GM19025 (cell line): ENCODE results near the gene SERGEF.

ENCODE experiments used
- ATAC-seq: cut with Tn5 transposase; IDR thresholded peaks from one replicate; pipeline ENCODE4 v1.9.1; 2021; ENCODE audit warnings: mild to moderate bottlenecking, low read depth, moderate library complexity; ENCODE audit not compliant: unreplicated experiment

SERGEF gene

DNA sequence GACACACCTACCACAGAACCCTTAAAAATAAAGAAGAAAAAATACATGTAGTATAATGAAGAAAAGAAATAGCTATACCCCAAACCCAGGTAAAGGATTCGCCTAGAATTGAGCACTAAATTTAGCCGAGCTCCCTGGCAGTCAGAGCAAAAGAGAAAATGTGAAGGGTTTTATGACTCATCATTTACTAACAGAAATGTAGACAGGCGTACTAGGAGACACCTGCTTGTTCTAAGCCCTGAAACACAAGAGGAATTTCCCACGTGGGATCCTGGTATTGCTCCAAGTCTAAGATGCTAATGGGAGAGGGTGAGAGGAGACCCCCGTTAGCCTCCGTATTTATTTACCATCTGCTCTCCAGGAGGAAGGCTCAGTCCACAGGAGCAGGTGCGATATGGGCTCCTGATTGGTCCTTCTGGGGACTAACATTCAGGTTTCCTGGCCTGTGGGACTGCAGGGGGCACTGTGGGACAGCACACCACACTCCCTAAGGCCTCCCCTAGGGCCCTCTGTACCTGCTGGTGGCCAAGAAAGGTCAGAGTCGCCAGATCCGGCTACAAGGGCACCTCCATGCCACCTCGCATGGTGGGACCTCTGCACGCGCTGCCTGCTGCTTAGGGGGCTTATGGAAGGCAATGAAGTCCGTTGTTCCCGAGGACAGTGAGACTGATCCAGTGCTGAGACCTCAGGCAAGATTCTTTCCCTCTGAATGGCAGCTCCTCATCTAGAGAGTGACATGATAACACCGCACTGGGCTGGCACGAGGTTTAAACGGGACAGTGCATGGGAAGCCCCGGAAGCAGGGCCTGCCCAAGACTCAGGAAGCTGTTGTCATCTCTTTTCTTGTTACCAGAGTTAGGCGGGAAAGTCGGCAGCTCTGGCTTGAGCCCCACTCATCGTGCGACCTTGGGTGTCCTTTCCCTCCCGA lies 252.5 kb downstream of the SERGEF start:
- ATAC-seq = peak; percentile 52

DNA sequence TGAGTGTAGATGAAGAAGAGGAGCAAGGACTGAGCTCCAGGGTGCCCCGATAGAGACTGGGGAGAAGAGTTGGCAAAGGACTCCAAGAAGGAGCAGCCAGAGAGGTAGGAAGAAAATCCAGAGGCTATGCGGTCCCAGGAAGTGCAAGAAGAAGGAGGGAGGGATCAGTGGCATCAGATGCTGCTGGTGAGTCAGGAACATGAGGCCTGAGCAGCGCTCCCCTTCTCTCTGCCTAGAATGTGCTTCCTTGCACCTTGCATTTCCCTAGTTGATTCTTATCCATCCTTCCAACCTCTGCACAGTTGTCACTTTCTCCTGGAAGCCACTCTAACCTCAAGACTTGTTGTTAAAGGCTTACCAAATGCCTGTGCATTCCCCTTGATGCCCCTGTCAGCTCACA lies 257.0 kb downstream of the SERGEF start:
- ATAC-seq = no peak

DNA sequence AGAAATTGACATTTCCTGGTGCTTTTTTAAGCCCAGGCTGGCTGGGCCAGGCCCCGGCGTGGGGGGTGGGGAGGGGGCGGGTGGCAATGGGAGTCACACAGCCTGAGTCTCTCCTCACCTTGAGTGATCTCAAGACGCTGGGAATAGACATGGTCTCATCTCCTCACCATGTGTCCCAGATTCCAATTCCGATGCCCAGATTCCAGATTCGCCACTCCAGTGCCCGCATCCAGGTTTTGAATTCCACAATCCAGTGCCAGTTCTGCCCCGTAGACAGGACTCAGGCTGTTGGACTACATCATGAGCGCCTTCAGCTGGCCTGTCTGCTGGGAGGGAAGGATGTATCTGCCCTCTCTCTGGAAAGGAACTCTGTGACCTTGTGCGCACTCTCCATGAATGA lies 259.2 kb downstream of the SERGEF start:
- no peak for ATAC-seq

DNA sequence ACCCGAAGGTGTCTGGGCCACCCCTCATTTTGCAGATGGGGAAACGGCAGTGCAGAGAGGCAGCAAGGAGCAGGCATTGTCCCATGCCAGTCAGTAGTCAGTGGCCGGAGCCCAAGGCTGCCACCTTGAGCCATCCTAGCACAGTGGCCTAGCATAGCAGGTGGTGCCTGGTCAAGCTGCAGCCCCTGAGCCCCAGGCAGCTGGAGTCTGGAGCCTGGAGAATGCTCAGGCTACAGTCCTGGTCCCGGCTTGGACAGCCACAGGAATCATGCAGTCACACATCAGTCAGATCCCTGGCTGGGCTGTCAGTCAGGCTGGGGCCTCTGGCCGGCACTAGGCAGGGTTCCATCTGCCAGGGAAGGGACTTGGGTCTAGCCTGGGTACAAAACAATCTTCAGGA lies 259.7 kb downstream of the SERGEF start:
- ATAC-seq = no peak

DNA sequence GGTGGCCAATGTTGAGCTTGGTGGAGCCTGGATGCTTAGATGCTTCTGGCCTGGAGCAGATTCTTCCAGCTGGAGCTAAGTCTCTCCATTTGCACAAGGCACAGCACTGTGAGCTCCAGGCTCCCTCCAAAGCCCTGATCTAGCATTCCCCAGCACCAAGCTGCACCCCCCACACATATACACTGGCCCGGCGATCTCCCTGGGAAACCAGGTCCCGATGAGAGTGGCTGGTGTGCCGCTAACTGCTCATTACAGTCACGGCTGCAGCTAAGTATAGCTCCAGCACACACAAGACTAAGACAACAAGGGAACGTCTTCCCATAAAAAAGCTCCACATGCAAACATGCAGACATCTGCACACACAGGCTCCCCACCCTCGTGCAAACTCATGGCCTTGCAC lies 260.7 kb downstream of the SERGEF start:
- ATAC-seq = no peak

DNA sequence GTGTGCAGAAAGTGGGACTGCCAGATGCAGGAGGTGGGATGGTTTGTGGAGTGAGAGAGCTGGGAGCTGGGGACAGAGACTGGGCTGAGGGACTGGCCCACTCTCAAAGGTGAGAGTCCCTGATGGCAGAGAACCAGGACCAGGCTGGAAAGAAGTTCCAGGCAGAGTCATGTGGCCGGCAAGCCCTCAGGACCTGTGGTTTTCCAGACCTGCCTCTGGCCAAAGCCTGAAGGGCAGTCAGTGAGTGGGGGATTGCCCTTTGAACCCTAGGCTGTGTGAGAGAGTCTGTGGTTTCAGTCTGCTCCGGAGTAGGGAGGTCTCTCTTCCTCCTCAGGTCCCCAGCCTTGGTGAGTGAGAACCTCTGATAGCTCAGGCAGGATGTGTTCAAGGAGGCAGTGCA lies 261.3 kb downstream of the SERGEF start:
- no peak for ATAC-seq

DNA sequence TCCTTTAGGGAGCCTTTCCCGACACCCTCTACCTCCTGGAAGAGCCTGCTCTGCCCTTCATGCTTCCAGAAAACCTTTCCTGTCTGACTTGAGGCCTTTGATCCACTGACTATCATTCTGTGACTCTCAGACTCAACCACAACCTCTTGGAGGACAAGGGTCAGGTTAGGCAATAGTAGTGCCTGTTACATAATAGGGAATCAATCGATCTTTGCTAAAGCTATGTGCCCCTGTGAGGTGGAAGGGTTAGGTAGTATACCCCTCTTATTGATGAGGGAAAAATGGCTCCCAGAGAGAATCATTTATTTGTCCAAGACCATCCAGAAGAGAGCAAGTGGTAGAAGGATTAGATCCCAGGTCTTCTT lies 262.1 kb downstream of the SERGEF start:
- no peak for ATAC-seq

DNA sequence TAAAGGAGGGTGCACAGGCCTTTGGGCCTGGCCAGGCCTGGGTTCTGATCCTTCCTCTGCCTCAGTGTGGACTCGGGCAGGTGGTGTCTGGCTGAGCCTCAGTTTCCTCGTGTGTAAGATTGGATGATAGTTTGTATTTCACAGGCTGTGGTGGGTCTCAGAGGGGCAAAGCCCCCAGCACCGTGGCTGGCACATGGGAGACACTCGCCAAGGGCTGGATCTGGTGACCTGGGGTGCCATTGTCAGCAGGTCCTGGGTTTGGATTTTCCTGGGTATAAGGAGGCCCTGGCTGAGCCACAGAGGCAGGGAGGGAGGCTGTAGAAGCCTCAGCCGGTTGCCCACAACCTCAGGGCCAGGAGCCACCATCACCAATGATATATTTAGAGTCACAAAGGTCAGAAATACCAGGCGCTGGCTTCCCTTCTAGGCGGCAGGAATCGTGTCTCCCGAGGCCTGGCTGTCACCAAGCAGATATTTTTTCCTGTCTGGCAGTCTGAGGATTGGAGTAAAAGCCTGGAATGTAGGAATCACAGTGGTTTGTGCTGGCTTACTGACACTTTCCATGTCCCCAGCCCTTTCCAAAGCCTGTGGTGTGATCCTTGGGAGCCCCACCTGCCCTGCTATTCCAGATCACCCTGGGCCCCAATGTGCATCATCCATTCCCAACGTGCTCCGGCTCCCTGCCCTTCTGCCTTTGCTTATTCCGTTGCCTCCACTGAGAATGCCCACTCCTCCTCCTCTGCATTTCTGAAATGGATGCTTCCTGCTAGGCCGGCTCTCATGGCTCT lies 262.6 kb downstream of the SERGEF start:
- no peak for ATAC-seq

DNA sequence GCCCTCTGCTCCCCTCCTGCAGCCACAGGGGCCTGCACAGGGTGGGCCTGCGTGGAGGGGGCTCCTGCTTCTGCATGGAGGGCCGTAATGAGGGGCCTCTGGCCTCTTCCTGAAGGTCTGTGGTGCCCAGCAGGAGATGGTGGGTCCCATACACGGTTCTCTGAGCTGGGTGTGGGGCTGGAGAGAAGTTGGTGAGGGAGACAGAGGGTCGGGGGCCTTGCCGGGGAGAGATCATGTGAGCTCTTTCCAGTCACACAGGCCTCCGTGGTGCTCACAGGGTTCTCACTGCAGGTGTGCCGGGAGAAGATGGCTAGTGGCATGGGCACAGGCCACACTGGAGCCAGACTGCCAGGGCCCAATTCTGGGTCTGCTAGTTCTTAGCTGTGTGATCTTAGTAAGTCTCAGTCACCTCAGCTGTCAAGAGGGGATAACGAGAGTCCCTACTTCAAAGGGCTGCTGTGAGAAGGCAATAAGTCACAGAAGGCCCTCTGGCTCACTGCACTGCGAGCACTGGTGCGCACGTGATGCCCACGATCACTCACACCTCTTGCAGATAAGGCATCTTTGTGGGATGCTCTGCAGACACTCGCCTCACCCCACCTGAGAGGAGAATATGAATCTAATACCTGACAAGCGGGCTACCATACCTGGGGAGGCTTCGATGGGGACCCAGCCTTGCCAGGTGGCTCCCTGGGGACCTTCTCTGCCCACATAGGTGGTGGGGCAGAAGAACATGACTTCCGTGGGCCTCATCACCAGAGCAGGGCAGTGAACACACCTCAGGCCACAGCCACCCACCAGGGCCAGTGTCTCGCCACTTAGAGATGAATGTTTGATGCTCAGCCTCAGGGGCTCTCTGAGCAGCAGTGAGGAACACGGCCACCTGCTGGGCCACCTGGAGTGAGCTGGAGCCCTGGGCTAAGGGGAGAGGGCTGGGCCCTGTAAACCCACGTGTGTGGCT lies 263.8 kb downstream of the SERGEF start:
- no peak for ATAC-seq

DNA sequence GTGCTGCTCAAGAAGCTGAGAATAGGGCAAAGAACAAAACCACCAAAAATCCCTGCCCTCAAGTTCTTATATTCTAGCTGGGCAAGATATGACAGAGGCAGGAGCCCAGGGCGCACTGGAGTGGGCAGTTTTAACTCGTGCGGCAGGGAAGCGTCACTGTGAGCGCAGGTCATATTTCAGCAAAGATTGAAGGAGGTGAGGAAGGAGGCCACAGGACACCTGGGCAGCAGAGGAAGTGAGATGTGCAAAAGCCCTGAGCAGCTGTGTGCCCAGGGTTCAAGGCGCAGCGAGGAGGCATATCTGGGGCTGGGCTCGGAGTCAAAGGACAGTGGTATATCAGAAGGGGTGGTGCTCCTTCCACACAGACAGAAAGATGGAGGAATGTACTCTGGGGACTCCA lies 264.8 kb downstream of the SERGEF start:
- ATAC-seq = no peak

DNA sequence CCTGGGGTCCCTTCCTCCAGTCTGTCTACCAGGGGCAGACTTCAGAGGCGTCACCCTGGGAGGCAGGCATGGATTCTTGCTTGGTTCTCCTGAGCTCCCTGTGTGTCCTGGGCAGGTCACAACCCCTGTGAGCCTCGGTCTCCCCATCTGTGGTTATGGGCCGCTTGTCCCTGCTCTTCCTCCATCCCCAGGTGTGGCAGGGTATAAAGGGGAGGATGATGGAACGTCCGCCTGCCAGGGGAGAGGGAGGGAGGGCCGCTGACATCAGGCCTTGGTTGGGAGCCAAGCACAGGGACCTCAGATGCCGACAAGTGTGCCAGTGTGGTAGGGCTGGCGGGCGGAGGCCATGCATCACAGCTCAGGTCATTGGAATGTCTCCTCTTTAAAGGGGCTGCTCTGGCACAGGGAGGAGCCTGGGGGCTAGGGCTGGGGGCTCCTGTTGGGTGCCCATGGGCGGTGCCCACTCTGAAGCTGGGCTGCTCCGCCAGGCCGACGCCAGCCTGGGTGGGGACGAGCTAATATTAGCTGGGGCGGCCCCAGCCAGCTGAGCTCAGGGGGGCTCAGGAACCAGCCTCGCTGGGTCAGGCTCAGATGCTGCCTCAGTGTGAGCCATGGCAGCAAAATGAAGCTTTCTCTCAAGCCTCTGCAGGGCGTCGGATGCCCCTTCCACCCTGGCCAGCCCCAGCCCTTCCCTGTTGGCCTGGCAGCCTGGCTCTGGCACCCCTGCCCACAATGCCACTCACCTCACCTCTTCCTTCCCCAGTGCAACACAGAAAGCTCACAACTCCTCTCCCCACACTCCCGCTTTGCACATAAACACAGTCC lies 265.5 kb downstream of the SERGEF start:
- no peak for ATAC-seq

DNA sequence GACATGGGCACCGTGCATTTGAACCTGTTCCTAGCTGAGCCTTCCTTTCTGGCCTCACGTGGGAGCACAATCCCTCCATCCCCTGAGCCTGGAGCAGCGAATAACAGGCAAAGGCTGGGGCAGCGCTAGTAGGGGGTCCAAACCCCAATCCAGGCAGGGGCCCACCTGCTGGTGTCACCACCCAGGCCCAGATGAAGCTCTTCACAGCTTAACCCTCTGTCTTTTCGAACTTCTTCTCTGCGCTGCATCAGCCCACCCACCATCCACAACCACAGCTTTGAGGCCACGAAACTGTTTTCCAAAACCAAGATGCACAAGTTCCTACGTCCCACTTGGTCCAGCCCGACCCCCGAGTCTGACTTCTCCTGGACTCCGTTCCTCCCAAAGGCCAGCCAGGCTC lies 266.8 kb downstream of the SERGEF start:
- no peak for ATAC-seq

DNA sequence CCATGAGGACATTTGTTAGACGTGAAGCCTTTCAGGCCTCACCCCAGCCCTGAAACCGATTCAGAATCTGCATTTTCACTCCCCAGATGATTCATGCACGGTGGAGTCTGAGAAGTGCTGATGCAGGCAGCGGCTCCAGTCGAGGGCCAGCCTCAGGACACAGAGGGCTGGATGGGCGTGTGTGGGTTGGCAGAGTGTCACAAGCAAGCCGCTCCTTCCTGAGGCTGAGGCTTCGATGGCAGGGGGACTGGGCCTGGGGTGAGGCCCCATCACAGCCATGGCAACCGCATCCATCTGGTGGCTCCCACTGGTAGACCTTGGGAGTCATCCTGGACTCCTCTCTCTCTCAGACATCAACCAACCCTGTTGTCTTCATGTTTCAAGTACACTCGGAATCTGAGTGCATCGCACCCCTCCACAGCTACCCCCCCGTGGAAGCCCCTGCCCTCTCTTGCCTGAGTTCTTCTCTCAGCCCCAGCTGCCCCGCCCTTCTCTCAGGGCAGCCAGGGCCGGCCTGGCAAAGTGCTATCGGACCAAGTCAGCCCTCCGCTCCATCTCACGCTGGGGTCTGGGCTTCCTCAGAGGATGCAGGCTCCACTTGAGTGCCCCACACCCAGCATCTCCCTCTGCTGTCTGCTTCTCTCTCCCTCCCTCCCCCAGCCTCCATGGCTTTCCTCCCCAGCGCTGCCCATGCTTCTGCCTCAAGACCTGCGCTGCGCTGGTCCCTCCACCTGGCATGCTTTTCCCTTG lies 267.6 kb downstream of the SERGEF start:
- no peak for ATAC-seq

DNA sequence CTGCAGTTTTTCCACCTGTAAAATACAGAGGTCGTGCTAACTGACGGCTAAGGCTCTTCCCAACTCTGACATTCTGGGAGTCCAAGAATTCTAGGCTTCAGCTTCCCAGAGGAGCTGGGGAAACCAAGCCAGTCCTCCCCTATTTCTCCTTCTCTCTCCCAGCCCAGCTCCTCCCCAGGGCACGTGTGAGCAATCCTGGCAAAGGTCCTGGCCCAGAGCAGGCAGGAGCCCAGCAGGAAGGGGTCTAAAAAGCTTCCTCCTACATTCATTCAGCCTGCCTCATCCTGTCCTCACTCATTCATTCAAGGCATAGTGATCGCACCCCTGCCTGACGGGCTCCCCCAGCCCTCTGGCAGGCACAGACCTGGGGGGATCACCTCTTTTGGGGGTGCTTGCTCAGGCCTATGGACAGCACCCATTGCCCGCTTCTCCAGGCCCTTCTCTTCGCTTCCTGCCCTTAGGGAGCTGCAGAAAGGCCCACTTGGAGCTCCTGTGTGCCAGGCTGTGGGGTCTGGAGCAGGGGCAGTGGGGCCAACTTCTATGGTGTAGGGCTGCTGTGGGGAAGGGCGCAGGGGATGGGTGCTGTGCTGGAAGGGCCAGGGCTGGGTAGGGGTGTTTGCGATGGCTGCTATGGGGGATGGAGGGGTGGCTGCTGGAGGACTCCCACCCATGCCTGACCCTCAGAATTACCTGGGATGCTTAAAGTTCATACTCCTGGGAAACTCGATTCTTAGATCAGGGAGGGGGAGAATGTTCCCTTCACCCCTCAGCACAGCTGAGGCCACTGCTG lies 268.5 kb downstream of the SERGEF start:
- no peak for ATAC-seq

DNA sequence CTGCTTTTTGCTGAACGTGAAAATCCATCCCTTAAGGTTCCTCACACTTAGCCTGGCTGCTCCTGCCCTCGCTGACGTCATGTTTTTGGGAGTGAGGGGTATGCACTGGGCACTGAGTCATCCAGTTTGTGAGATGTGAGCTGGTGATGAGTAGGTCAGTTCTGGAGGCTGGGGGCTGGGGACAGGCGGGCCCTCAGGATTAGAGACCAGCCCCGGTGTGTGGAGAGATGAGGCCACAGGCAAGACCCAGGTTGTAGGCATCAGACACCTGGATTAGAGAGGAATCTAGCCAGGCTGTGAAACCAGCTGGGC lies 269.1 kb downstream of the SERGEF start:
- no peak for ATAC-seq

DNA sequence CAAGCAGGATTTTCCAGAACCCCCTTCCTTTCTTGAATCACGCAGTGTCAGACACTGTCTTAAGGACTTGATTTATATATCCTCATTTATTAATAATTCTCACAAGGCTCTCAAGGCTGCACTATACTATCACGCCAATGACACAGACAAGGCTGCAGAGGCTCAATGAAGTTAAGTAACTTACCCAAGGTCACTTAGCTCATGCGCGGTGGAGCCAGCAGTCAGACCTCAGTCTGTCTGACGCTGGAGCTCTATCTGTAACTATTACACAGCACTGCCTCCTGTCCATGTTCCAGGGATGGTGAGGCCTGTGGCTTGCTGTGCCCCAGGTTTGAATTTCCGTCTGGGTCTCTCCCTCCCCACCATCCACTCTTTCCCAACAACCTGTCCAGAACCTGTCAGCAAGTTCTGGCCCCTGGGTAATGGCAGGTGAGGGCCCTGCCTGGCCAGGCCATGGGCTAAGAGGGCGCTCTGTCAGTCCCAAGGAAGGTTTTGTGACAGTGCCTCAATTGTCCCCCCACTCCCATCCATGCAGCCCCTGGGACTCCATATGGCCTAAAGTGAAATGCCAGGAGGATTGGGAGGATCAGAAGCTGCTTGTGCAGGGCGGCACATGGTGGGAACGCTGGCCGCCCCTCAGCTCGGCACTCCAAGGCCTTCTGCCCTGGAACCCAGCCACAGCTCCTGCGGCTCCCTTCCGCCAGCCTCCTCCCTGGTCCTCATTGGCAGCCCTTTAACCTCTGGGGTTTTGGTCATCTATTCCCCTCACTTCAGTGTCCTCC lies 269.6 kb downstream of the SERGEF start:
- ATAC-seq = no peak

DNA sequence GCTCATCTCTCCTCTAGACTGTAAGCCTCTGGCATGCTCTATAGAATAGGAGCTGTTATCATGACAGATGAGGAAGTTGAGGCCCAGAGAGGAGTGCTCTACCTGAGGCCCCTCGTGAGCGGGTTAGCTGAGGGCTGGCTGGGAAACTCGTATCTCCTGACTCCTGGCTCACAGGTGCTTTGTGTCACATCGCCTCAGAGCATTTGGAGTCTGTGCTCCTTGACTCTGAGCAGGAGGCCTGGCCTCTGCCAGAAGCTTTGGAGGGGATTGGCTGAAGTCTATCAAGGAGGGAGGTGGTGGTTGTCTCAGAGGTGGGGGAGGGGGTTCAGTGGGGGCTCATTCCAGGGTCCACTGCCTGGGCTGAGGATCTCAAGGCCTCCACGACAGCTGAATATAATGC lies 270.8 kb downstream of the SERGEF start:
- no peak for ATAC-seq

DNA sequence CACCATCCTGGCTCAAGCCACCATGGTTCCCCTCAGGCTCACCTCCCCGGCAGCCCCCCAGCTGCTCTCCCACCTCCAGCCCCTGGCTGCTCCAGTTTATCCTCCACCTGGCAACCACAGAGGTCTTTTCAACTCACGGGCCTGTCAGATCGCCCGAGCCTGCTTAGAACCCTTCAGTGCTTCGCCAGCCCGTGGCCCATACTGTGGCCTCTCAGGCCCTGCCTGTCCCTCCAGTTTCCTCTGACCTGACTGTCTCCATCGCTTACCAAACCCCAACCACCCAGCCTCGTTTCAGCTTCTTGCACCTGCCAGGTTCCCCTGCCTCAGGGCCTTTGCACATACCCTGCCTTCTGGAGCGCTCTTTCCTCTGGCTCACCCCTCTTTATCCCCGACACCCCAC lies 271.4 kb downstream of the SERGEF start:
- no peak for ATAC-seq
